ENCODE data around the gene CTSV.
"Not testable (repeated sequence)": the region's sequence is repeated elsewhere in the genome, so short reads cannot be mapped to it uniquely, and the experiment has no call there.

Gene CTSV

GRCh38 chr9:97000139-97000787 is 38.7 kb downstream of the CTSV start:
- H3K4me3 Mint-ChIP-seq, DNase-seq, H3K27ac Mint-ChIP-seq, H3K27me3 Mint-ChIP-seq, H3K36me3 Mint-ChIP-seq, H3K9me3 Mint-ChIP-seq, CTCF ChIA-PET: not testable (repeated sequence)
- H3K4me1 Mint-ChIP-seq = peaks cover 12% of the 10 kb centered on the region

GRCh38 chr9:96999733-97000132 is 39.2 kb downstream of the CTSV start:
- H3K27ac Mint-ChIP-seq, H3K4me3 Mint-ChIP-seq, H3K36me3 Mint-ChIP-seq, H3K27me3 Mint-ChIP-seq, CTCF ChIA-PET, H3K9me3 Mint-ChIP-seq, DNase-seq: not testable (repeated sequence)
- H3K4me1 Mint-ChIP-seq = peaks cover 12% of the 10 kb centered on the region

- H3K4me3 Mint-ChIP-seq, CTCF ChIA-PET, DNase-seq, H3K27me3 Mint-ChIP-seq, H3K36me3 Mint-ChIP-seq, H3K27ac Mint-ChIP-seq, H3K9me3 Mint-ChIP-seq: not testable (repeated sequence)
- H3K4me1 Mint-ChIP-seq = peaks cover 10% of the 10 kb centered on the region
Observed at GRCh38 chr9:96997009-96997701, 41.8 kb downstream of the CTSV start.

- H3K9me3 Mint-ChIP-seq, H3K36me3 Mint-ChIP-seq, CTCF ChIA-PET, H3K27ac Mint-ChIP-seq, H3K27me3 Mint-ChIP-seq, H3K4me1 Mint-ChIP-seq, H3K4me3 Mint-ChIP-seq, DNase-seq: not testable (repeated sequence)
Observed at GRCh38 chr9:96994531-96995016, 44.4 kb downstream of the CTSV start.

DNA sequence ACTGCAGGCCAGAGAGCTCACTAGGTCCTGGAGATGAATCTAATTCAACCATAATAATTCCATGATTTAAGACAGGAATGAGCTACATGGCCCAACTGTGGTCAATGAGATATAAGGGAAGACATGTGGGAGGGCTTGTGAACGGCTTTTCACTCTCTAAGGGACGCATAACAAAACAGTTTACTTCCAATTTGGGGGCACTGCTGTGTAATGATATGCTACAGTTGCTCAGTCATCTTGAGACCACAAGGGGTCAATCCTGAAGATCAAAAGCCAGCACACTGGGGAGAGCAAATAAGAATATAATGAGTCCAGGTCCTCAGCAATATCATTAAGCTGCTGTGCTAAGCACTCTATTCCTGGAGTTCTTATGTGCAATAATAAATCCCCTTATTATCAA is 46.6 kb downstream of the CTSV start:
- H3K4me3 Mint-ChIP-seq, H3K27ac Mint-ChIP-seq, H3K9me3 Mint-ChIP-seq, H3K4me1 Mint-ChIP-seq, H3K27me3 Mint-ChIP-seq, H3K36me3 Mint-ChIP-seq, CTCF ChIA-PET, DNase-seq: not testable (repeated sequence)

DNA sequence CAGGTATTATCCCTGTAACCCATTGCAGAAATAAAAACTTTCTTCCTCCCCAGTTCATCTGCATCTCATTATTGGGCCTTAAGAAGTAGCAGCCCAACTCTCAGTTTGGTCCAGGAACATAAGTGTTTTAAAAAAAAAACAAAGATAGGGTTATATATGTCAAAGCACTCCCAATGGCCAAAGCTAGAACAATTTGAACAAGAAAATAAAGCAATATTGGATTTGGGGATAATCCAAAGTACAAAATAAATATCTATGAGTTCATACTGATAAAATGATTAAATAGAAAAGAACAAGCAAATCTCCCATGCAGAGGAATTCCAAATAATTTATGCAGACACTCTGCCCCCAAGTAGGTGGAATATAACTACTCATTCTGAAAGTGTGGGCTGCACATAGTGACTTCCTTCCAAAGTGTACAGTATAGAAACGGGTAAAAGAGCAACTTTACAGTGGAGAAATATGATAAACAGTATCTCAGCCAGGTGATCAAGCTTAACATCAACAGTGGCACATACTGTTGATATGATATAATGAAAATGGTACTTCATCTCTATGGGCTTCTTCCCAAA is 49.1 kb downstream of the CTSV start:
- DNase-seq, H3K9me3 Mint-ChIP-seq, CTCF ChIA-PET, H3K4me1 Mint-ChIP-seq, H3K27ac Mint-ChIP-seq, H3K27me3 Mint-ChIP-seq, H3K36me3 Mint-ChIP-seq, H3K4me3 Mint-ChIP-seq: not testable (repeated sequence)

- H3K27me3 Mint-ChIP-seq, H3K9me3 Mint-ChIP-seq, H3K4me1 Mint-ChIP-seq, CTCF ChIA-PET, H3K4me3 Mint-ChIP-seq, DNase-seq, H3K27ac Mint-ChIP-seq, H3K36me3 Mint-ChIP-seq: not testable (repeated sequence)
Observed at GRCh38 chr9:96984887-96985286, 54.1 kb downstream of the CTSV start.

- H3K36me3 Mint-ChIP-seq, CTCF ChIA-PET, H3K9me3 Mint-ChIP-seq, H3K4me3 Mint-ChIP-seq, H3K27me3 Mint-ChIP-seq, DNase-seq, H3K4me1 Mint-ChIP-seq, H3K27ac Mint-ChIP-seq: not testable (repeated sequence)
Observed at GRCh38 chr9:96984139-96984538, 54.8 kb downstream of the CTSV start.

DNA sequence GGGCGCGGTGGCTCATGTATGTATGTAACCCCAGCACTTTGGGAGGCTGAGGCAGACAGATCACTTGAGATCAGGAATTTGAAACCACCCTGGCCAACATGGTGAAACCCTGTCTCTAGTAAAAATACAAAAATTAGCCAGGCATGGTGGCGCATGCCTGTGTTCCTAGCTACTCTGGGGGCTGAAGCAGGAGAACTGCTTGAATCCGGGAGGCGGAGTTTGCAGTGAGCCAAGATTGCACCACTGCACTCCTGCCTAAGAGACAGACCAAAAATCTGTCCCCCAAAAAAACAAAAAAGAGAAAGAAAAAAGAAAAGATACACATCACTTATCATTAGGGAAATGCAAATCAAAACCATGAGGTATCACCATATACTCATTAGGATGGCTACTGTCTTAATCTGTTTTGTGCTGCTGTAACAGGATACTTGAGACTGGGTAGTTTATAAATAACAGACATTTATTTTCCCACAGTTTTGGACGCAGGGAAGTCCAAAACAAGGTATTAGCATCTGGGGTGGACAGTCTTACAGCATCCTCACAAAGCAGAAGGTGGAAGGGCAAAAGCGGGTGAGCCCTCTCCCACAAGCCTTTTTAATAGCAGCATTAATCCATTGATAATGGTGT is 55.3 kb downstream of the CTSV start:
- H3K9me3 Mint-ChIP-seq, H3K27me3 Mint-ChIP-seq, H3K4me3 Mint-ChIP-seq, H3K27ac Mint-ChIP-seq, H3K36me3 Mint-ChIP-seq, DNase-seq, H3K4me1 Mint-ChIP-seq, CTCF ChIA-PET: not testable (repeated sequence)

Data from activated naive CD4-positive, alpha-beta T cell treated with anti-CD3 and anti-CD28 coated beads, Interleukin-2, amount 10 ng/mL, durations not matched to agents 7 days and 5 days (primary cell).